Naive thymus-derived CD4-positive, alpha-beta T cell (primary cell): ENCODE measurements around the gene STK40. TPM values are rescaled to one million over a fixed set of nuclear protein-coding genes. Genes with fewer than 3 reads are reported as not detected.

Experiments
- ATAC-seq: fragments of 150-1000 bp; cut with Tn5 transposase; 2 replicates; pipeline ENCODE4 v1.10.0; 2021; ENCODE audit warnings: mild to moderate bottlenecking, moderate library complexity
- CTCF ChIA-PET: fragments of 350-600 bp; sonication (Branson Sonifier 250); formaldehyde crosslinking; loops from one replicate; lab custom pipeline; 2021; ENCODE audit warnings: antibody characterized with exemption; lab: Charles Lee
- POLR2A ChIA-PET: fragments of 350-600 bp; sonication (Branson Sonifier 250); formaldehyde crosslinking; loops from one replicate; lab custom pipeline; 2021; ENCODE audit warnings: antibody characterized with exemption, inconsistent platforms; lab: Charles Lee
- DNase-seq, 9 donors: peaks; one replicate each; pipeline versions ENCODE4 v3.0.0 to v3.0.0-alpha.2; 2020 to 2022; ENCODE audit warnings: mixed read lengths in 1 of 9
- H3K27ac ChIP-seq: one replicate; pipeline ENCODE4 v1.7.0; 2013; ENCODE audit warnings: mild to moderate bottlenecking, low read depth, low read length, moderate library complexity
- H3K27me3 ChIP-seq, 2 donors: one replicate each; pipeline ENCODE4 v1.7.0; 2013; ENCODE audit warnings: low read length in 2 of 2, mild to moderate bottlenecking in 2 of 2, moderate library complexity in 2 of 2; ENCODE audit not compliant: control insufficient read depth in 2 of 2, insufficient read depth in 2 of 2
- H3K36me3 ChIP-seq, 3 experiments: 1 replicate in 2 of 3; 2 replicates in 1 of 3; pipeline ENCODE4 v1.7.0; 2013; ENCODE audit warnings: low read length in 3 of 3, mild to moderate bottlenecking in 3 of 3, moderate library complexity in 1 of 3; ENCODE audit not compliant: insufficient read depth in 3 of 3, control insufficient read depth in 2 of 3
- H3K4me1 ChIP-seq, 2 donors: one replicate each; pipeline ENCODE4 v1.7.0; 2013; ENCODE audit warnings: low read length in 2 of 2, mild to moderate bottlenecking in 2 of 2, moderate library complexity in 1 of 2; ENCODE audit not compliant: control insufficient read depth in 2 of 2, insufficient read depth in 2 of 2
- H3K4me3 ChIP-seq: 2 replicates; pipeline ENCODE4 v1.7.0; 2013; ENCODE audit warnings: mild to moderate bottlenecking, low read length
- H3K9me3 ChIP-seq, 3 experiments: 1 replicate in 2 of 3; 2 replicates in 1 of 3; pipeline ENCODE4 v1.7.0; 2013; ENCODE audit warnings: low read length in 3 of 3; ENCODE audit not compliant: control insufficient read depth in 2 of 3
- H3K27ac Mint-ChIP-seq, 9 donors: one replicate each; pipeline ENCODE4 v1.8.0; 2020 to 2022; ENCODE audit warnings: mixed read lengths in 9 of 9, mild to moderate bottlenecking in 8 of 9, moderate library complexity in 5 of 9, inconsistent platforms in 2 of 9
- H3K27me3 Mint-ChIP-seq, 5 donors: one replicate each; pipeline ENCODE4 v1.8.0; 2021 to 2022; ENCODE audit warnings: mixed read lengths in 5 of 5, mild to moderate bottlenecking in 1 of 5
- H3K36me3 Mint-ChIP-seq, 5 donors: one replicate each; pipeline ENCODE4 v1.8.0; 2020 to 2022; ENCODE audit warnings: mixed read lengths in 5 of 5, mild to moderate bottlenecking in 3 of 5, inconsistent platforms in 1 of 5
- H3K4me1 Mint-ChIP-seq, 7 donors: one replicate each; pipeline ENCODE4 v1.8.0; 2020 to 2022; ENCODE audit warnings: mixed read lengths in 7 of 7, mild to moderate bottlenecking in 3 of 7, inconsistent platforms in 1 of 7
- H3K4me3 Mint-ChIP-seq, 10 donors: one replicate each; pipeline ENCODE4 v1.8.0; 2020 to 2022; ENCODE audit warnings: mild to moderate bottlenecking in 10 of 10, mixed read lengths in 10 of 10, moderate library complexity in 6 of 10, inconsistent platforms in 2 of 10
- H3K9me3 Mint-ChIP-seq, 11 donors: one replicate each; pipeline ENCODE4 v1.8.0; 2020 to 2022; ENCODE audit warnings: mixed read lengths in 11 of 11, mild to moderate bottlenecking in 4 of 11, inconsistent platforms in 1 of 11, moderate library complexity in 1 of 11
- intact Hi-C, 2 donors: fragments of 100-400 bp; cut with micrococcal nuclease; formaldehyde crosslinking; loops; one replicate each; pipeline ENCODE4 v1.15.1; 2023
- polyA plus RNA-seq, 2 donors: library from polyadenylated mRNA; unstranded; fragments of 300-500 nt; fragmentation: Illumina TruSeq; gene quantifications; one replicate each; pipeline ENCODE4 v1.2.3, GENCODE V29; 2021
- total RNA-seq, 6 experiments: library from RNA in 5 of 6; stranded (reverse) in 5 of 6; gene quantifications; 1 replicate in 5 of 6; 2 replicates in 1 of 6; pipeline ENCODE4 v1.2.3 and lab custom pipeline; 2021 to 2026

STK40 gene
- total and polyA plus RNA-seq, 7 experiments from 2014 or later: 27.6 to 56.8 (median 46.8) TPM

DNA sequence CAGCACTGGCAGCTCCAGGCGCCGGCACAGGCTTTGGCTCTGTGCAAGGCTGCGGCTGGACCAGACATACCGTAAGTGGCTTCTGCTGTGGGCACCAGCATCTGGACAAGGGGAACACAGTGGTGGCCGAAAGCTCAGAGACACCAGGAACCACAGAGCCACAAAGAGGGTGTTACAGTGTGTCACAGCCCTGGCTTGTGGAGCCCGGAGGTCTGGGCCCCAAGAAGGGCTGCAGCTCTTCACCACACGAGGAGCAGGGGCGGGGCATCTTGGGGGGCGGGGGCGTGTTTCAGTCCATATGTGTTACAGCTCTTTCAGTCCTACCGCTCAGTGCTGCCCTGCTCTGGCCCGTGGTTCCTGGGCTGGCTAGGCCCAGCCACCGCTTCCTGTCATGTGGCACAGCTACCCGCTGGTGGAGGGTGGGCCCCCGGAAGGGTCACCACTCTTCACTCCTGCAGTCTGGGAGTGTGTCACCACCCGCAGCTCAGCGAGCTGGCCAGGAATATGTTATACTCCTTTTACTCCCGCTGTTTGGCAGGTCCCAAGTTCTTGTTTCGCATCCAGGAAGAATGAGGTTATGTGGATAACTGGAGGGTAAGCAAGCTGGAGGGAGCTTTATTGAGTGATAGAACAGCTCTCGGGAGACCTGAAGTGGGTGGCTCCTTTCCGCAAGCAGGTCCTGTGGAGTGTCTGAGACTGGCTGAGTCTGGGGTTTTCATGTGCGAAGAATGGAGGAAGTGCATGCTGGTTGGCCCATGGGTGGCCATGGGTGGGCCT is 15.3 kb upstream of the STK40 start:
- DNase-seq: peak in 2 of 9 donors; percentile 13 to 43
- Mint-ChIP-seq H3K27ac (peak overlapping the region in 2 of 9 donors; percentile 61 to 67), H3K4me1 (peaks cover 15 to 43% (median 23%) of the 10 kb centered on the region in 7 donors), H3K4me3 (peak overlapping the region in 1 of 10 donors; percentile 64), H3K9me3 (no peaks in the 10 kb centered on the region), H3K36me3 (no peaks in the 10 kb centered on the region), H3K27me3 (no peaks in the 10 kb centered on the region)
- H3K9me3 ChIP-seq: no peaks in the 10 kb centered on the region
- peaks cover 13 to 16% of the 10 kb centered on the region in 2 donors for H3K4me1 ChIP-seq
- intact Hi-C loops: no loop called here
- CTCF ChIA-PET: interaction anchor here (0.7 kb wide), 1 partner anchor 58 kb away, joined by 3 read pairs; no protein-coding TSS in a partner anchor
- POLR2A ChIA-PET: interaction anchor here (1.2 kb wide), 1 partner anchor 9 kb away, joined by 6 read pairs; no protein-coding TSS in a partner anchor
- H3K4me3 ChIP-seq: no peak overlapping the region
- H3K27me3 ChIP-seq: no peaks in the 10 kb centered on the region
- H3K36me3 ChIP-seq: peaks cover 0 to 5% (median 0%) of the 10 kb centered on the region in 3 experiments
- ATAC-seq: peak; percentile 89
- no peak overlapping the region for H3K27ac ChIP-seq

DNA sequence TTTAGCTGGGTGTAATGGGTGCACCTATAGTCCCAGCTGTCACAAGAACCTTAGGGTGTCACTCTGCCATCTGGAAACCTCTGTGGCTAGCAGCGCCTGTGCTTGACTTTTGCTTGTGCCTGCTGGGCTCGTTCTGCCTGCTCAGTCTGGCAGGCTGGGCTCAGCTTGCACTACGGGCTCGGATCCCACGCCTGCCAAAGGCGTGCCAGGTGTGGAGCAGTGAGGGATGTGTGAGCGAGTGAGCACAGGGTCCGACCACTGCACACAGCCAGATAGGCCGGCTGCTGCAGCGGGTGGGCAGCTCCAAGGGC is 14.7 kb upstream of the STK40 start:
- H3K27ac ChIP-seq: no peak overlapping the region
- no peaks in the 10 kb centered on the region for H3K27me3 ChIP-seq
- H3K27me3 Mint-ChIP-seq: no peaks in the 10 kb centered on the region
- peaks cover 15 to 43% (median 23%) of the 10 kb centered on the region in 7 donors for H3K4me1 Mint-ChIP-seq
- H3K9me3 ChIP-seq: no peaks in the 10 kb centered on the region
- intact Hi-C loops: no loop called here
- peaks cover 0 to 5% (median 0%) of the 10 kb centered on the region in 3 experiments for H3K36me3 ChIP-seq
- H3K4me3 Mint-ChIP-seq: peak overlapping the region in 2 of 10 donors; percentile 5 to 21
- no peaks in the 10 kb centered on the region for H3K36me3 Mint-ChIP-seq
- no peaks in the 10 kb centered on the region for H3K9me3 Mint-ChIP-seq
- ChIA-PET POLR2A (interaction anchor here (1.2 kb wide), 1 partner anchor 9 kb away, joined by 6 read pairs; no protein-coding TSS in a partner anchor), CTCF (interaction anchor here (0.7 kb wide), 1 partner anchor 57 kb away, joined by 3 read pairs; no protein-coding TSS in a partner anchor)
- ATAC-seq (peak; percentile 6), DNase-seq (no peak)
- peaks cover 13 to 16% of the 10 kb centered on the region in 2 donors for H3K4me1 ChIP-seq
- H3K27ac Mint-ChIP-seq: no peak overlapping the region
- H3K4me3 ChIP-seq: no peak overlapping the region

DNA sequence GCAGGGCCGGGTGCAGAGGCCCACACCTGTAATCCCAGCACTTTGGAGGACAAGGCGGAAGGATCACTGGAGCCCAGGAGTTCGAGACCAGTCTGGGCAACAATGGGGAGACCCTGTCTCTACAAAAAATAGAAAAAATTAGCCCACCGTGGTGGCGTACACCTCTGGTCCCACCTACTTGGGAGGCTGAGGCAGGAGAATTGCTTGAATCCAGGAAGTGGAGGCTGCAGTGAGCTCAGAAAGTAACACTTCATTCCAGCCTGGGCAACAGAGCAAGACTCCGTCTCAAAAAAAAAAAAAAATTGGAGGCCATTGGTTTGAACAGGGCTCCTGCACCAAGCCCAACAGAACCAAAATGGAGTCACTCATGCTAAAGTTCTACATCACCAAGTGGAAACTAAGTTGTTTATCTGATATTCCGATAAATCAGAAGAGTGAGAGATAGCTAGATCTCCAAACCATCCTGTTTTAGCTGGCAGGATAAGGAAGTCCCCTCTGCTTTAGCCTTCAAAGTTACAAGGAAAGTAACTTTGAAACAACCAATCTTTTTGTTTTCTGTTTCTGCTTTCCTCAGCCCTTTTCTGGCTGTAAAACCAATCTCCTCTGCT is 12.8 kb upstream of the STK40 start:
- Mint-ChIP-seq H3K27me3 (no peaks in the 10 kb centered on the region), H3K9me3 (no peaks in the 10 kb centered on the region), H3K27ac (peak overlapping the region; percentile 82 to 100 (median 99)), H3K4me3 (peak overlapping the region; percentile 87 to 100 (median 97)), H3K4me1 (peaks cover 15 to 49% (median 27%) of the 10 kb centered on the region in 7 donors), H3K36me3 (peaks cover 0 to 4% (median 0%) of the 10 kb centered on the region in 5 donors)
- ChIA-PET CTCF (interaction anchor here (0.5 to 1.5 kb wide), 2 partner anchors 53 to 55 kb away, joined by 3 to 7 read pairs; no protein-coding TSS in a partner anchor), POLR2A (interaction anchor here (0.9 to 4.4 kb wide), 6 partner anchors 11 to 48 kb away, joined by 3 to 37 read pairs (median 17); partner anchors contain the start of gene STK40)
- intact Hi-C loops: loop anchor here in 1 of 2 donors (5.0 kb wide), 2 partner anchors 311 to 466 kb away; partner anchors contain the start of genes ADPRS and AGO3
- H3K27me3 ChIP-seq: no peaks in the 10 kb centered on the region
- H3K4me3 ChIP-seq: peak overlapping the region; percentile 88
- H3K4me1 ChIP-seq: peaks cover 13 to 16% of the 10 kb centered on the region in 2 donors
- peak overlapping the region; percentile 89 for H3K27ac ChIP-seq
- DNase-seq: no peak
- peaks cover 0 to 13% (median 0%) of the 10 kb centered on the region in 3 experiments for H3K36me3 ChIP-seq
- no peaks in the 10 kb centered on the region for H3K9me3 ChIP-seq
- ATAC-seq: no peak

DNA sequence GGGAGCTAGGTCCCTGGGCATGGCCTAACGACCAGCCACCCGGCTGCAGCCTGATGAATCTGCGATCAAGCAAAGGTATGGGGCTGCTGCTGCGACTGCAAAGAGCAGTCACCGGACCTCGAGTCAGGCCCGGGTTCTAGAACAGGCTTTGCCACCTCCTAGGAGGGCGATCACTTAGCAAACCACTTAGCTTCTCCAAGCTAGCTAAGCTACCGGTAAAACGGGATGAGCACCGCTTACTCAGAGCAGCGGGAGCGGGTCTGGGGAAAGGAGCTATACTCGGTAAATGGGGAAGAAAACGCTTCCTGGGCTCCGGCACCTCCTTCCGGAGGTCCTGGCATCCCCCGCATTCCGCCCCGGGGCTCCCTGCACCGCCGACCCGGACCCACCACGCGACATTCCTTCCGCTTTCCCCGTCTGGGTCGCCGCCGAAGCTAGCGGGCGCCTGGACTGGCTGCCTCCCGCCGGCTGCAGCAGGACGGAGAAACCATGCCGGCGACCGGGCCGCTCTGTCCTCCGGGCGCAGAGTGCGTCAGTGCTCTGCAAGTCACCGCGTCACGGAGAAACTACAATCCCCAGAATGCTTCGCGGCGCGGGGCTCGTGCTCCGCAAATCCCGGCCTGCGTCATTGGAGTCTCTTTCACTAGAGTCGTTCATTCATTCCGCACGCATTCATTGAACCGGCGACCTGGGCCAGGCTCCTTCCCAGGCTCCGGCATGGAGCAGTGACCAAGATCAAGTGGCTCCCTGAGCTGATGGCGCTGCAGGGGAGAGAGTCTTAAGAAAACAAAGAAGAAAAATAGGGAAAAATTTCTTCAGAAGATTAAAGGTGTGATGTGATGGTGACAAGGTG is 11.9 kb upstream of the STK40 start, which contains the start of gene LSM10:
Gene LSM10 (minus strand): TSS at position 531 of the 853 bp plus-strand sequence. CDS start 3,779 bp downstream, outside the sequence.
- H3K4me1 ChIP-seq: peaks cover 13 to 16% of the 10 kb centered on the region in 2 donors
- H3K36me3 Mint-ChIP-seq: peaks cover 0 to 6% (median 3%) of the 10 kb centered on the region in 5 donors

DNA sequence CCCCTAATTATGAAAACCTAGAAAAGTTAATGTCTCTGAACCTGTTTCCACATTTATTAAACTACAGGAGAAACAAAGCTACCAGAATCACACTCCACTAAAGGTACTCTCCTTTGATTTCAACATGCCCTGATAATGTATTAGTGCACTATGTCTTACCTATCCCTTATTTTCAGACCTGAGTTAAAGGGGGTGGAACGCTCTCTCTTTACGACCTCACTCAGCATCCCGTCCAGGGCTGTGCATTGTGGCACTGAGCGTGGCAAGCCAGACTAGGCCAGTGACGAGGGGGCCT is 11.3 kb upstream of the STK40 start:
- Histone ChIP-seq H3K4me1 (peaks cover 13 to 16% of the 10 kb centered on the region in 2 donors), H3K27me3 (no peaks in the 10 kb centered on the region), H3K27ac (peak overlapping the region; percentile 89), H3K4me3 (peak overlapping the region; percentile 88), H3K9me3 (no peaks in the 10 kb centered on the region), H3K36me3 (peaks cover 0 to 27% (median 0%) of the 10 kb centered on the region in 3 experiments)
- POLR2A ChIA-PET: interaction anchor here (0.8 to 4.4 kb wide), 11 partner anchors 8 to 236 kb away, joined by 3 to 37 read pairs (median 7); partner anchors contain the start of genes MRPS15, SH3D21 and STK40
- Mint-ChIP-seq H3K27me3 (no peaks in the 10 kb centered on the region), H3K36me3 (peaks cover 0 to 6% (median 4%) of the 10 kb centered on the region in 5 donors), H3K9me3 (no peaks in the 10 kb centered on the region), H3K4me1 (peaks cover 19 to 46% (median 34%) of the 10 kb centered on the region in 7 donors), H3K27ac (peak overlapping the region; percentile 82 to 100 (median 99)), H3K4me3 (peak overlapping the region; percentile 87 to 100 (median 97))
- CTCF ChIA-PET: interaction anchor here (0.6 to 2.4 kb wide), 5 partner anchors 10 to 207 kb away, joined by 3 to 12 read pairs (median 7); no protein-coding TSS in a partner anchor
- peak in 3 of 9 donors; percentile 25 to 37 (median 29) for DNase-seq
- ATAC-seq: peak; percentile 16
- intact Hi-C loops: loop anchor here (1.0 to 5.0 kb wide), 8 partner anchors 11 to 465 kb away; partner anchors contain the start of genes ADPRS (in 1 of the 2), AGO3 (in 1 of the 2) and MRPS15 (in 1 of the 2)

More for the DNA sequence above, 11.9 kb upstream of the STK40 start, which contains the start of gene LSM10:
- Mint-ChIP-seq H3K27me3 (no peaks in the 10 kb centered on the region), H3K9me3 (no peaks in the 10 kb centered on the region), H3K4me3 (peak within 1 kb of the TSS; percentile 87 to 100 (median 97)), H3K4me1 (peaks cover 19 to 48% (median 34%) of the 10 kb centered on the region in 7 donors), H3K27ac (peak within 1 kb of the TSS; percentile 82 to 100 (median 99))
- CTCF ChIA-PET: interaction anchor here (0.6 to 2.4 kb wide), 5 partner anchors 11 to 208 kb away, joined by 3 to 12 read pairs (median 7); no protein-coding TSS in a partner anchor
- Histone ChIP-seq H3K9me3 (no peaks in the 10 kb centered on the region), H3K27ac (peak within 1 kb of the TSS; percentile 89), H3K27me3 (no peaks in the 10 kb centered on the region), H3K4me3 (peak within 1 kb of the TSS; percentile 88), H3K36me3 (peaks cover 0 to 21% (median 0%) of the 10 kb centered on the region in 3 experiments)
- DNase-seq: peak; percentile 71 to 92 (median 83)
- intact Hi-C loops: loop anchor here (1.0 to 5.0 kb wide), 8 partner anchors 11 to 465 kb away; partner anchors contain the start of genes ADPRS (in 1 of the 2), AGO3 (in 1 of the 2) and MRPS15 (in 1 of the 2)
- peak; percentile 77 for ATAC-seq
- POLR2A ChIA-PET: interaction anchor here (0.5 to 4.4 kb wide), 14 partner anchors 8 to 236 kb away, joined by 3 to 37 read pairs (median 4); partner anchors contain the start of genes MRPS15, SH3D21 and STK40
